ENCODE data around the gene CNNM3.

DNA sequence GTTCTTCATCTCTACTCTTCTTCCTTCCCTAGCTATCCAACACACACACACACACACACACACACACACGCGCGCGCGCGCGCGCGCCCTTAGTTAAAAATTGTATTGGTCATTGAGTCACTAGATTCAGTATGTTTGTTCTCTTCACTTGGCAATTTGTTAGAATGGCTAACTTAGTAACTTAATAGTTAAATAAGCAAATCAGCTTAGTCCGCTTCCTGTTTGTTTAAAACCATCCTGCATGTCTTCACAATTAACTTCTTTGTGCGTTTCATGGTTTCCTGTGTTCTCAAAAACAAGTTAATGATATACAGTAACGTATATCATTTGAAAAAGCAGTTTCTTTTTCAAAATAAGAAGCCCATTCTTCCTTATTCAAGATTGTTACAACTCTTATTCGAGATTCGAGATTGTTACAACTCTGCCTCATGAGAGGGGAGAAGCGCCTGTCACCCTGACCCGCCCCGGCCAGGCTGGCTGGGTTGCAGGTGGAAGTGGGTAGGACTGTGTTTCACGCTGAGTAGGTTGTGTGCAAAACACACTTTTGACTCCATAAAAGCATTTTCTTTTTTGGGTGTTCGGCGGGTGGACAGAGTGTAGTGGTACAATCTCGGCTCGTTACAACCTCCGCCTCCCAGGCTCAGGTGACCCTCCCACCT is 9.5 kb upstream of the CNNM3 start:
- TF ChIP-seq CTCF (IDR thresholded peaks at IDR 0.05): no peak
- TF ChIP-seq POLR2A (IDR thresholded peaks at IDR 0.05): no peak
